Measurements from ENCODE around the gene IL12A. TPM values are rescaled to one million over a fixed set of nuclear protein-coding genes. Genes with fewer than 3 reads are reported as not detected.

IL12A gene
- 0.32 TPM for total RNA-seq
- long read RNA-seq: 0 reads

DNA sequence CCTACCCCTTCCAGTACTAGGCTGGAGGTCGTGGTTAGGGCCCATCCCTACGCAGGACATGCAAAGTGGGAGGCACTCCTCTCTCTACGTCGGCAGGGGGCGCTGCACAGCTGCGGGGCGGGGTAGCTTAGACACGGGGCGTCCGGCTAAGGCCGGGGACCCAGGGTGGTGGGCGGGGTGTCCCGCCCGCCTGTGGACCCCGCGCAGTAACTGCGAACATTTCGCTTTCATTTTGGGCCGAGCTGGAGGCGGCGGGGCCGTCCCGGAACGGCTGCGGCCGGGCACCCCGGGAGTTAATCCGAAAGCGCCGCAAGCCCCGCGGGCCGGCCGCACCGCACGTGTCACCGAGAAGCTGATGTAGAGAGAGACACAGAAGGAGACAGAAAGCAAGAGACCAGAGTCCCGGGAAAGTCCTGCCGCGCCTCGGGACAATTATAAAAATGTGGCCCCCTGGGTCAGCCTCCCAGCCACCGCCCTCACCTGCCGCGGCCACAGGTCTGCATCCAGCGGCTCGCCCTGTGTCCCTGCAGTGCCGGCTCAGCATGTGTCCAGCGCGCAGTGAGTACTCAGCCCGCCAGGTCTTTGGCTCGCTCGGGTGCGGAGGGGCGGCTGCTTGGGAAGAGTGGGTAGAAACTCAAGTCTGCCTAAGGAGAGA, at the start of gene IL12A:
Gene IL12A (plus strand): TSS at position 219 of the 655 bp plus-strand sequence.
- intact Hi-C loops (cut with micrococcal nuclease): no loop called here
- ATAC-seq: peak; percentile 98
- peak; percentile 90 for DNase-seq

DNA sequence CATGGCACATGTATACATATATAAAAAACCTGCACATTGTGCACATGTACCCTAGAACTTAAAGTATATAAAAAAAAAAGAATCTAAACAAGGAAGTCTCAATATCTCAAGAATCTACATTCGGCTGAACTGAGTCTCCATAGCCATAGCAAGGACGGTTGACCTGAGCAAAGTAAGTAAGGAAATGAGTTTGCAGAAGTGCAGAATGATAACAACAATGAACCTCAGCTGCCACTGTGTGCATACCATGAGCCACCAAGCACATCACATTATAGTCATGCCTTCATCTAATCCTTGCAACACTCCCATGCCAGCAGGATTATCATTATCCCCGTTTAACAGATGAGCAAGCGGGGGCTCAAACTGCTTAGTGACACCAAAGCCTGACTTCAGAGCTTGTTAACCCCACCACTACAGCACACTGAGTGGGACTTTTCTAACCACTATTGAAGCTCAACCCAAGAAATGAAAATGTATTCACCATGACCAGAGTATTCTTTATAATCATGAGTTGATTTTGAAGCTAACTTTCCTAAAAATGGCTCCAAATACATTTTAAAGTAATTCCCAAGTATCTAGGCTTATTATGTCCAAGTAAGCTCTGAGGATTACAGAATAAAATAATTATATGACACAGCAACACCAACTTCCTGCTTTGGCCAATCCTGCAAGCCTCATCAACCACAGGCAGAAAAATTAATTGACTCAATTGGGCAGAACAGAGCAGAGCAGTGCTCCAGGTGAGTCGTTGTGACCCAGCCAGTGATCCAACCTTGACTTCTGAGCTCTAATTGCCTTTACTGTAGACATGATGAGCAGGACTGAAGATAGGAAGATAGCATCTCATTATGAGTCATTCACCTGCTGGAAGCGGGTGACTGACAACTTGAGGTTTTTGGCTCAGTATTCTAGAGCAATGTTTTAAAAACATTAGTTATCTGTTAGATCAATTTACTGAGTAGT, 47.3 kb upstream of the IL12A start:
- ATAC-seq: no peak

DNA sequence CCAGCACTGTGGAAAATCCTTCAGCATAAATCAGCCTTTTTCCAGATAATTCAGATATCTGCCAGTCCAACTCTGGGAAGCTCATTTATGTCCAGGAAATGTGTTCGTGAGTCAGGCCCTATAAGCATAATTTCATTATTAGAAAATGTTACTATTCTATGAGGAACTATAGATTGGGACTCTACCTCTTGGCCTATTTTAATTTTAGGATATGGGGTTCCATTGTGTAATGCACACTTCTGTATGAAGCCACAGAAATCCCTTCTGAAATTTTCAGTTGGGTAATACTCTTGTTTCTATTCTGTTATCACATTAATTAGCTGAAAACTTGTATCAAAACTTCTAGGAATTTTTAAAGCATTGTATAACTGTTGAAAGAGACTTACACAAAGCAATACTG, 43.9 kb upstream of the IL12A start:
- intact Hi-C loops (cut with micrococcal nuclease): no loop called here
- ATAC-seq: no peak
- no peak for DNase-seq

More for the DNA sequence above, 47.3 kb upstream of the IL12A start:
- intact Hi-C loops (cut with micrococcal nuclease): no loop called here
- DNase-seq: no peak

DNA sequence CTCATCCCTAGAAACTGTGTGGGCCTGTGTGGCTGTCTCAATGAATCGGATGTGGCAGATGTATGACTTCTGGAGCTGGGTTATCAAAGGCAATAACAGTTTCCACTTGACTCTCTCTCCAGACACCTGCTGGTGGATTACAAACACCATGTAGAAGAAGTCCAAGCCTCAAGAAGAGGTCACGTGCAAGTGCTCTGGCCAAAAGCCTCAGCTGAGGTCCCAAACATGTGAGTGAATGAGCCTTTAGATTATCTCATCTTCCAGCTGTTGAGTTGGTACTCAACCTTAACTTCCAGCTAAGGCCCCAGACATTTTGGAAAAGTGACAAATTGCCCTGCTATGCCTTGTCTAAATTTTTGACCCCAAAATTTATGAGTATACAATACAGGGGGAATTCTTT, 42.7 kb upstream of the IL12A start:
- ATAC-seq (no peak), DNase-seq (no peak)
- intact Hi-C loops (cut with micrococcal nuclease): no loop called here

DNA sequence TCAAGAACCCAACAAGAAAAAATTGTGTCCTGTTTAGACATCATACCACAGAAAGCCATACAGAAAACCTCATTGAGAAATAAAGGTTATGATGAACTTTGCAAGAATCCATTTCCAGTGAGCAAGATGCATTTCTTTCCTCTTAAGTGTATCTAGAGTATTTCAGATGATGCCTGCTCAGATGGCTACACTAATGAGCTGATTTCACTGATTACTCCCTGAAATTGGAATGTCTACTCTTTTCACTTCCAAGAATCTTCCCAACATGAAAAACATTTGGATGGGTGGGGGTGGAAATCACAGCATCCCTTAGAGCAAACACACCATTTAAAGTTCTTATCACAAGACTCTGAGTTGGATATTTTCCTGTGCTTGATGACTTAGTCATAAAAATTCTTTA, 41.4 kb upstream of the IL12A start:
- no peak for DNase-seq
- intact Hi-C loops (cut with micrococcal nuclease): no loop called here
- no peak for ATAC-seq

DNA sequence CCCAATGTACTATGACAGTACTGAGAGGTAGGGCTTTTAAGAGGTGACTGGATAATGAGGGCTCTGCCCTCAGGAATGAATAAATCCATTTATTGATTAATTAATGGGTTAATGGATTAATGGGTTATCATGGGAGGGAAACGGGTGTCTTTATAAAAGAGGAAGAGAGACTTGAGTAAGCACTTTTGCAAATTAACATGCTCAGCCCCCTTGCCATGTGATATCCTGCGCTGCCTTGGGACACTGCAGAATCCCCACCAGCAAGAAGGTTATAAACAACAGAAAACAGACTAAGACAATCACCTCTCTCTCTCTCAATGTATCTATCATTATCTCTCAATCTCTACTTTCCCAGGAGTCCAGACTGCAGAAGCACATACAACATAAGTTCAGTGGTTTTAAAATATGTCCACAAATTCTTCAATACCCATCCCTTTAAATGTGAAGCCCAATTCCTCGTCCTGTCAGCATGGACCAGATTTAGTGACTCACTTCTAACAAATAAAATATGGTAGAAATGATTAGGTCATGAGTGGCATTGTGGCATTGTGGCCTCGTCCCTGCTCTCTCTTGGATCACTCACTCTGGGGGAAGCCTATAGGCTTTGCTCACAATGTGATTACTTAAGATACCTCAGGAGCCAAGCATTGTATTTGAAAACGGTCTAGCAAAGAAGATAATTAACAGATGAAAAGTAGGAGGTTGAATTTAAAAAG, 40.0 kb upstream of the IL12A start:
- ATAC-seq (no peak), DNase-seq (no peak)
- intact Hi-C loops (cut with micrococcal nuclease): no loop called here

DNA sequence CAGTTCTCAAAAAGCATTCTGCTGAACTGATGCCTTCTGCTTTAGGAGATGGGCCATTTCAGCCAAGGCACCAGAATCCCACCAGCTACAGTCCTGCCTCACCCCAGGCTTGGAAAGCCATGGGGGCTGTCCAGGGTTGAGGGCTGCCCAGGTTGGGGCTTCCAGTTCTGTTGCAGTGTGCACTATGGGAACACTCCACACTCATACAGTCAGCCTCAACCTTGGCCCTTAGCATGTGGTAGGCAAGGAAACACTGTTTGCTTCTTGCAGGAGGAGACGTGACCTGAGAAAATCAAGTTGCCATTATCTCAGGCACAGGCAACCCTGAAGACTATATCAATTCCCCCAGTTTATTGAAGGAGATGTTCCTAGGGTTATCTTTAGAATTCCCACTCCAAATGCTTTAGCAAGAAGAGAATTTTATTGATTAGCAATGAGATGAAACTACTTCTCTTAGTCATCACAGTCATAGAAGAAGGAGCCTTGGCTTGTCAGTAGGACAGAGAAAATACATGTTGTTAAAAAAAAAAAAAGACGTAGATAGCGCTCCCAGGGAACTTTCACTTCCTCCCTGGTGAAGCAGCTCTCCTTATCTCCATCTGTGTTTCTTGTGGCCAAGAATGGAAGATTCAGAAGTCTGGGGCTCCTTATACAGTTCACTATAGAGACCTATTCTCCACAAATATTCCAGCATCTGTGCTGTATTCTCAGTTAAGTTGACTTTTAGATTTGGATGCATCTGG, 38.3 kb upstream of the IL12A start:
- intact Hi-C loops (cut with micrococcal nuclease): no loop called here
- DNase-seq (no peak), ATAC-seq (no peak)

DNA sequence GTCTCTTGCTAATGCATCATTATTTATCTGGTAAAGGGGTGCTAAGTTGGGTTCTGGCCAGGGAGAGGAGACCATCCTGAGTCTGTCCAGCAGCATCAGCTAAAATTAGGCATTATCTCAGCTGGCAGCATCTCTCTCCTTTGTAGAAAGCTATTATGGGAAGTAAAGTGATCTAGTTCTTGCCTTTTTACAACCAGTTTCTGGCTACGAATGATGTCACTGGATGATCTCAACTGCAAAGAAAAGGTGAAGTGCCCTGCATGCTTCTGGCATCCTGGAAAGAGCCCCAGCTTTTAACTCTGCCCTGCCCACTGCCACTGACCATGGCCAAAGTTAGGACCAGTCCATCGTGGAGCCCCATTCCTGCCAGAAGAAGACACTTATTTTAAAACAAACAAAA, 37.1 kb upstream of the IL12A start:
- intact Hi-C loops (cut with micrococcal nuclease): no loop called here
- no peak for DNase-seq
- ATAC-seq: no peak

DNA sequence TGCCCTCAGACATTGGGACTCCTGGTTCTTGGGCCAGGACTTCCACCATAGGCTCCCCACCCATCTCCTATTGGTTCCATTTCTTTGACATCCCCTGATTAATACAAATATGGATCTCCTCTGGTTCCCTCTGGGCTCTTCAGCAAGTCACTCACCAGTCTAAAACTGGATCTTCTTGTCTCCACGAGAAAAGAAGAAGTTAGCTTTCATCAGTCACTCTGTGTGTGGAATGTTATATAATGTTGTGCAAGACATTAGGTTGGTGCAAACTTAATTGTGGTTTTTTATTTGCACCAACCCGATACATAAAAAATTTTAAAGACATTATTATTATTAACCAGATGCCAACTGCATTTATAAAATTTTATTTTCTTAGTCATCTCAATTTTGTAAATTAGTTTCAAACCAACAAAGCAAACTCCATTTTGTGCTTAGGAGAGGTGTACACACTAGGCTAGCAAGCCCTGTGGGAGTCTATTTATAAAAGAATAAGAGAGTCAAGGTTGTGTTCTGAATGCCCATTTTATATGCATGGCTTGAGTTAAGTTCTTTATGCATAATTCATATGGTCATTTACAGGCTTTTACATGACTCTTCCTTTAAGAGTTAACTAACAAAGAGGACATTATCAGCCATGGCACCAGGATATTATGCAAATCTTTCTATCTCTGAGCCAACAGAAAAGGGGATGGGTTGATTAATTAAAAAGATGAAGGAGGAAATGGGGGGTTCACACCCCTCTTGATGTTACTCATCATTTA, 35.1 kb upstream of the IL12A start:
- ATAC-seq (no peak), DNase-seq (no peak)
- intact Hi-C loops (cut with micrococcal nuclease): no loop called here

DNA sequence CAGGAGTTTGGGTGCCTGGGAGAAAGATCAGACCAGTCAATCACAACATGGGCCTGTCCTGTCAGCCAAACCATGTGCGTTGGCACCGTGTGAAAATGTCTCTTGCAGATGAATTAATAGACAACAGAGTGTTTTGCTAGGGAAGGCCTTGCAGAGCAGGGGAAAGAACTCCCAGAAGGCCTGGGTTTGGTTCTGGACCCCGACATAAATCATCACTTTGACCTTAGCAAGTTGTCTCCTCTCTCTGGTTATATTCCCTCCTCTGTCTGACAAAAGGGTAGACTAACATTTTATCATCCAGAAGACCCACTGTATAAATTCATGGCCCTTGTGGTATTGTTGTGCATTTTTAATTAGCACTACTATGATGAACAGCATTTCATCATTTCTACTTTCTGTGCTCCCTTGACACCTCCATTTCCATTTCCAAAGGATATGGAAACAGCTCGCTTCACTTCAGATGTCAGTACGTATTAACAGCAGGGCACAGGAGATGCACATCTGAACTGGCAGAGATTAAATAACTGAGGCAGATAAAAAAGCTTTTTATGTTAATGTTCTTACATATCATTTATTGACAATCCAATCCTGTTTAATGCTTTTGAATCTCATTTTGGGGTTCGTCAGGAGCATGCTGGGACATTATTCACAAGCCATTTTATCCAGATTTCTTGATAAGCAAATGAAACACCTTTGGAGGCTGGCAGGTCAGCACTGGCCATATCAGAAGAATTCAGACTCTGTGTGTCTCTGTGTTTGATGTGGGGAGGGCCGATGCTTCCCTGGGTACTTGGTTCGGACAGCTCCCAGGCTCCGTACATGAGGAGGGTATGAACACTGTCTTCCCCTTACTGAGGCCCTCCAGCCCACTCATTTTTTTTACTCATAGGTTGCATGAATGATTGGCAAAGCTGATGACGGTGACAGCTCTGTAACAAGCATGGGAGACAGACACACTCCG, 28.2 kb upstream of the IL12A start:
- ATAC-seq (no peak), DNase-seq (no peak)
- intact Hi-C loops (cut with micrococcal nuclease): no loop called here

DNA sequence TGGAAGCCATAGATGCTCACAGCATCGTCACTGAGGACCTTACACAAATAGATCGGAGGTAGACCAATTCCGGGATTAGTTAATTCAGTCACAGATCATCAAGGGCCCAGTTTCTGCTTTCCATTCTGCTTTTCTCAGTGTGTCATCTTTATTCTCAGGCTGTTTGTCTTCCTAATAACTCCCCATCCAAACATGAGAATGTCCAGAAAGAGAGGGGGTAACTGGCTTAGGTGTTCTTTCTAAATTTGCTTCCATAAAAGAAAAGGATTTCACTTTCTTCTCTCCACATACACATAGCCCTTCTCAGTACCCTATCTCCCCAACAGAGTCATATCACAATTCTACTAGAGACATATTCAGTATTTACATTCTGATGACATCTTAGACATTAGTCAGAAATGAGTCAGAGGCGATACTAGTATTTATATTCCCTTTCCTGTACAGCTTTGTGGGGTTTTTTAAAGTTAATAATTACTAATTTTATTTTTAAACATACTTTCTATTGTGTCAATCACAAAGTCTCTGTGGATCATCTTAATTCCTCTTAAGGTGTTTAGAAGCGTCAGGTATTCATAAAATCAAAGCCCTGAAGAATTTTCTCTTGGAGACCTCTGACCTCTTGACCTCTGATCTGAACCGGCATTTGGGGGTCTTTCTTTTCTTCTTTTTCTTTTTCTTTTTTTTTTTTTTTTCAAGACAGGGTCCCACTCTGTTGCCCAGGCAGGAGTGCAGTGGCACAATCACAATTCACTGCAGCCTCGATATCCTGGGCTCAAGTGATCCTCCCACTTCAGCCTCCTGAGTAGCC, 24.3 kb upstream of the IL12A start:
- intact Hi-C loops (cut with micrococcal nuclease): no loop called here
- ATAC-seq (no peak), DNase-seq (no peak)

DNA sequence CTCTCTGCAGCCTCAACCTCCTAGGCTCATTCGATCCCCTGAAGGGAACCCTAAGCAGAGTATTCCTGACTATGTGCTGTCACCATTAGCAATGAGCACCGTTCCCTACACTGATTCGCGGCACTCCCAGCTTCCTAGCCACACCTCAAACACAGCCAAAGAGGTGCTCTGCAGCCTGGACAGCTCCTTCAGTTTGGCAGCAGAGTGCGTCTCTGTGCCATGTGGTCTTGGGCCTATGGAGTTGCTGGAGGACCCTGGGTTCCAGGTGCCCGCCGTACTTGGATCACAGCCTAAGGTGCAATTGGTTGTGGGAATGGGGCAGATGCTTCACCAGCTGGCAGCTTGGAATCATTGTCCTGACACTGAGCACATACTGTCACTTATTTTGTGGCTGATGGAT, 17.3 kb upstream of the IL12A start:
- DNase-seq (no peak), ATAC-seq (no peak)
- intact Hi-C loops (cut with micrococcal nuclease): no loop called here

DNA sequence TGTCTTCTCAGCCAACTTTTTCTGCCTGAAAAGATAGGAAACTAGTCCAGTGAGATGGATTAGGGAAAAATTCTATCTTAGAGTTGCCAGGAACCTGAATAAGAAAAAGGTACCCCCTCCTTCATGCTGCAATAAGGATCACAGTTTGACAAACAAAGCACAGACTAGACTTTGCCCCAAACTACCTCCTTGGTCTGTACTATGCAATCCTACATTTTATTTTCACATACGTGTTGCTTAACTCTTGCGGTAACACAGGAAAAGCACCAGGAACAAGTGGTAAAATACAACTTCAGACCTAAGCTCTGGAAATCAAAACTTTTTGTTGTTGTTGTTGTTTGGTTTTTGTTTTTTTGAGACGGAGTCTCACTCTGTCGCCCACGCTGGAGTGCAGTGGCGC, 11.3 kb upstream of the IL12A start:
- ATAC-seq: no peak
- no peak for DNase-seq
- intact Hi-C loops (cut with micrococcal nuclease): no loop called here

DNA sequence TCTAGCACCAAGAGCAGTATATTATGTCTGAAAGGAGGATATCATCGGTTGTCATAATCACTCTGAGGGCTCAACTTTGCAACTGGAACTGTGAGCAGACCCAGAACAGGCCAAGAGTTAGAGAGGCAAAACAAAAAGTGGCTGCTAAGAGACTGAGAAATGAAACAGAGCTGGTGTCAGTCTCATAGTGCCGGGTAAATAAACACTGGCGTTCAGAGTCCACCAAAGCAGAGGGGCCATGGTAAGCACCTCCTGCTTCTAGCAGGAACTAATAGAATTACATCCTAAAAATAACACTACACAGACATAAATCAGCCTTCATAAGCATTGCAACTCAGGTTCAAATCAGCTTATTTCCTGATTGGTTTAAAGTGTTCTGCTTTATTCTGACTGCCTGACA, 10.3 kb upstream of the IL12A start:
- ATAC-seq (peak; percentile 100), DNase-seq (peak; percentile 34)
- intact Hi-C loops (cut with micrococcal nuclease): no loop called here

DNA sequence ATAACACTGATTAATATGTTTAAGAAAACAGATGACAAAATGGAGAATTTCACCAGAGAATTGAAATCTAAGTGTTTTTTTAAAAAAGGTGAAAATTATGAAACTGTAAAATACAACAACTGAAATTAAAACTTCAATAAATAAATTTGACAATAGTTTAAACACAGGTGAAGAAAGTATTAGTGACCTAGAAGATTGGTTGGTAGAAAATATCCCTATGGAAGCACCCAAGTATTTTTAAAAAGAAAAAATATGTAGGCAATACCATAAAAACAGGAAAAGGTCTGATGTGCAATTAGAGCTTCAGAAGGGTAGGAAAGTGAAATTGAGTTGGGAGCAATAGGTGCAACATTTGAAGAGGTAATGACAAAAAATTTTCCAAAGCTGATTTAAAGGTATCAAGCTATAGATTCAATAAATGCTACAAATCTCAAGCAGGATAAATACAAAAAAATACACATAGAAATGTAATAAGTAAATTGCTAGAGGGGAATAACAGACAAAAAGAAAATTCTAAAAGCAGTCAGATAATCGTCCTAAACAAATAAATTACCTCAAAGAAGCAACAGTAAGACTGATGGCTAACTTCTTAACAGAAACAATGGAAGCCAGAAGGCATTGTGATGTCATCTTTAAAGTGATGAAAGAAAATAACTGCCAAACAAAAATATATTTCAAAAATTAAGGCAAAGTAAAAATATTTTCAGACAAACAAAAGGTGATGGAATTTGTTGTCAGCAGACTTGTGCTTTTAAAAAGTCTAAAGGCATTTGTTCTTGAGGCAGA, 9.5 kb upstream of the IL12A start:
- ATAC-seq (no peak), DNase-seq (no peak)
- intact Hi-C loops (cut with micrococcal nuclease): no loop called here

DNA sequence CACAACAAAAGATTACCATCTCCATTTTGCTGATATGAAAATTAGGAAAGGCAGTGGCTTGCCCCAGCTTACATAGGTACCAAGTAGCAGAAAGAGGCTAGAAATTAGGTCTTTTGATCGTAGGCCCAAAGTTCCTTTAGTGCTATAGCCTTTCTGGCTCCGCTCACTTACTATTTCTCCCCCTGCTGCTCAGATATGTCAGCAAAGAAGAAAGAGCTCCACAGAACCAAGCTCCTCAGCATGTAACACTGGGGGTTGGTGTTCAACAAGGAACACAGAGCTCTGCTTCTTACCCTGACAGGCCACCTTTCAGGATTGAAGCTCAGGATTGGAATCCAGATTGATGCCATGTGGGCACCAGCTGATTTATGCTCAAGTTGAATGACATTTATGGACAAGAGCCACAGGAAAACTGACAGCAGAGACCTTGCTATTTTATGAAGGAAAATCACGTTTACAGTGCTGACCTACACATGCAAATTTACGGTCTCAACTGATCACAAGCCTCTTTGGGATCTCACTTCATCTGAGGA, 6.1 kb upstream of the IL12A start:
- DNase-seq (no peak), ATAC-seq (no peak)
- intact Hi-C loops (cut with micrococcal nuclease): no loop called here
